Gastroesophageal sphincter (tissue), 3 donors: ENCODE results near the gene STARD8.
"Not testable (repeated sequence)": the region's sequence is repeated elsewhere in the genome, so short reads cannot be mapped to it uniquely, and the experiment has no call there.

Experiments used
- CTCF ChIP-seq, 4 experiments: fragments of 200-600 bp in 2 of 4; fragments of 450-650 bp in 2 of 4; sonication (generic) in 1 of 4; IDR thresholded peaks; one replicate each; pipeline ENCODE4 v1.5.1; 2017 to 2019; ENCODE audit warnings: antibody characterized with exemption in 4 of 4, mild to moderate bottlenecking in 2 of 4, moderate library complexity in 2 of 4
- EP300 ChIP-seq: sonication (generic); formaldehyde crosslinking; IDR thresholded peaks from one replicate; pipeline ENCODE4 v1.6.1; 2017; ENCODE audit warnings: antibody characterized with exemption, mild to moderate bottlenecking
- POLR2AphosphoS5 ChIP-seq: sonication (generic); formaldehyde crosslinking; IDR thresholded peaks from one replicate; pipeline ENCODE4 v1.6.1; 2017; ENCODE audit warnings: antibody characterized with exemption

GRCh38 chrX:68604216-68604615, 43.2 kb upstream of the STARD8 start:
- not testable (repeated sequence) for TF ChIP-seq EP300; CTCF (IDR thresholded peaks at IDR 0.05); POLR2AphosphoS5
